ENCODE measurements around the gene WHRN.

Gene WHRN

DNA sequence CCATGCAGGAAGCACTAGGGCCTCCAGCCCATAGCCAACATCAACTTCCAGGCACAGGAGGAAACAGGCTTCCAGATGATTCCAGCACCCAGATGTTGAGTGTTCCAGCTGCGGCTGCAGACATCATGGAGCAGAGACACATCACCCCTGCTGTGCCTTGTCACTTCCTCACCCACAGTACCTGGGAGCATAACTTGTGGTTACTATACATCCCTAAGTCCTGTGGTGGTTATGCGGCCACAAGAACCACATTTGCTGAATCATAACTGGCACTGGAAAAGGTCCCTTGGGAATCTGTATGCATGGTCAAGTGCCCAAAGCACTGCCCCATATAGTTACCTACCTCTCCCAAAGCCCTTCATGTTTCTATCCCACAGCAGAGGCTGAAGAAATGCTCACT, 56.6 kb downstream of the WHRN start:
- peak; percentile 27 for DNase-seq (ENCODE audit: low spot score)

- DNase-seq (ENCODE audit: low spot score), result no peak
Observed at GRCh38 chr9:114446672-114447450, 58.4 kb downstream of the WHRN start.

GRCh38 chr9:114446036-114446435, 59.2 kb downstream of the WHRN start:
- peak; percentile 71 for DNase-seq (ENCODE audit: low spot score)

DNA sequence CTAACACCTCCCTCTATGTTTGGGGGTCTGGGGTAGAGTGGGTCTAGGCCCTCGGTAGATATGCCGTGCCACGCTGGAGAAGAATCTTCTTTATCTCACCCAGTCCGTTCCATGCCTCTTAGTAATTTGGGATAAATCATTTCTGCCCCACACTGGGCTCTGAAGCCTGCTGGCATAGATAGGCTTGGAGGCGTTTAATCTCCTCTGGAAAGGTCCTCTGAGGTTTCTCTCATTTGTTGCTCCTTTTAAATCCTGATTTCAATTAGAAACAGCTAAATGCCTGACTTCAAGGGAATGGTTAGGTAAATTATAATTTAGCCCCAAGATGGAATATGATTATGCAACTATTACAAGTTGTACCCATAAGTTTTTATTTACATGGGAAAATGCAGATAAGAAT, 59.7 kb downstream of the WHRN start:
- no peak for DNase-seq (ENCODE audit: low spot score)

DNA sequence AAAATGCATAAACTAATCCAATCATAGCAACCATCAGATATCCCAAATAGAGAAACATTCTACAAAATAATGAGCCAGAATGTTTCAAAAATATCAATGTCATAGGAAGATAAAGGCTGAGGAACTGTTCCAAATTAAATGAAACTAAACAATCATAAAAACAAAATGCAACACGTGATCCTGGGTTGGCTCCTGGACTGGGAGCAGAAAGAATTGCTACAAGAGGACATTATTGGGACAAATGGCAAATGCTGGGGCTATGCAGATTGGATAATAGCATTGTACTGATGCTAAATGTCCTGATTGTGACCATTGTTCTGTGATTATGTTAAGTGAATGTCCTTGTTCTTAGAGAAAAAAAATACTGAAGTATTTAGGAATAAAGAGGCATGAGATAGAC, 63.3 kb downstream of the WHRN start:
- DNase-seq (ENCODE audit: low spot score), result no peak

DNA sequence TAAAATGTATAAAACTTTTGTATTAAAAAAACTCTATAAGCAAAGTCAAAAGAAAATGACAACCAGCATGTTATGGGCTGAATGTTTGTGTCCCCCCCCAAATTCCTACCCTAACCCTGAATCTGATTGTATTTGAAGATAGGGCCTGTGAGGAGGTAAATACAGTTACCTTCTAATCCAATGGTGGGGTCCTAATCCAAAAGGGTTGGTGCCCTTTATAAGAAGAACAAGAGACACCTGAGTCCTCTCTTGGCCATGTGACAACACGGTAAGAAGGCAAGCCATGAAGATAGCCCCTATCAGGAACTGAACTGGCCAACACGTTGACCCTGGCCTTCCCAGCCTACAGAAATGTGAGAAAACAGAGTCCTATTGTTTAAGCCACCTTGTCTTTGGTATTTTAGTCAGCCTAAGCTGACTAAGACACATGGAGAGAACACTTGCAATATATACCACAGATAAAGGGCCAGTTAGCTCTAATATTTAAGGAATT, 67.8 kb downstream of the WHRN start:
- no peak for DNase-seq (ENCODE audit: low spot score)

- DNase-seq (ENCODE audit: low spot score), result peak; percentile 66
Observed at GRCh38 chr9:114434878-114435311, 70.4 kb downstream of the WHRN start.

DNA sequence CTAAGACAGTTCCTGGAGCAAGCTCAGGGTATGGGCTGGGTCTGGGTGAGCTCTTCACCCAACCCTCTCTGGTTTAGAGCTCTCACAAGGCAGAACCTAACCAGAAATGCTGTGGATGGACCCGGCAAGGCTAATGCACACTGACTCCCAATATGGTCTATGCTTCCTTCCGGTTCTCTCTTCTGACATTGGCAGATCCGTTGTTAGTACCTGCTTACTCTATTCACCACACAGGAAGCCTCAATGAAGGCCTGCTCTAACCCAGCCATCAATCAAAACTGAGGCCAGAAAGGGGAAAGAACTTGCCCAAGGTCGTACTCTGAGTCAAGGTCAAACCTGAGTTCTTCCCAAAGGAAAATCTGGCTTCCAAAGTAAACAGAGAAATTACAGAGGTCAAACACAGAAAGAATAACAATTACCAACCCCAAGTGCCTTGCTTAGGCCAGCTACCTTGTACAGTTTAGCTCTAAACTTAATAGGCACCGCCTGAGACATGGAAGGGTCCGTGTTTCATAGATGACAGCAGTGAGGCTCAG, 71.5 kb downstream of the WHRN start:
- DNase-seq (ENCODE audit: low spot score), result no peak

DNA sequence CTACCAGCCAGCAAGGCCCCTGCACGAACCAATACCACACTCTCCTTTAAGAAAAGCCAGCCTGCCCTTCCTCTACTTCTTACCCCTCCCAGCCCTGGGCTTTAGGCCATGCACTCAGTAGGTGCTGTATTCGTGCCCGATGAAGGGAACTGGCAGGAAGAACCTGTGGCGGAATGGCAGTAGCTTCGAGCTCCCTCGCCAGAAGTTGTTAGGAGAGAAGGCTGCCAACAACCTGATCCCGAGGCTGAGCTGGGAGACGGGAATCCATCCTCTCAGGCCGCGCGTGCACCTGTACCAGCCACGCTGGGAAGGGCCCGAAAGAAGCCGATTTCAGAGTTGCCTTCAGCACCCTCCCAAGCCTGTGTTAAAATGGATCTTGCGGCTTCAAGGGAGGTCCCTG, 72.2 kb downstream of the WHRN start:
- DNase-seq (ENCODE audit: low spot score), result no peak

DNA sequence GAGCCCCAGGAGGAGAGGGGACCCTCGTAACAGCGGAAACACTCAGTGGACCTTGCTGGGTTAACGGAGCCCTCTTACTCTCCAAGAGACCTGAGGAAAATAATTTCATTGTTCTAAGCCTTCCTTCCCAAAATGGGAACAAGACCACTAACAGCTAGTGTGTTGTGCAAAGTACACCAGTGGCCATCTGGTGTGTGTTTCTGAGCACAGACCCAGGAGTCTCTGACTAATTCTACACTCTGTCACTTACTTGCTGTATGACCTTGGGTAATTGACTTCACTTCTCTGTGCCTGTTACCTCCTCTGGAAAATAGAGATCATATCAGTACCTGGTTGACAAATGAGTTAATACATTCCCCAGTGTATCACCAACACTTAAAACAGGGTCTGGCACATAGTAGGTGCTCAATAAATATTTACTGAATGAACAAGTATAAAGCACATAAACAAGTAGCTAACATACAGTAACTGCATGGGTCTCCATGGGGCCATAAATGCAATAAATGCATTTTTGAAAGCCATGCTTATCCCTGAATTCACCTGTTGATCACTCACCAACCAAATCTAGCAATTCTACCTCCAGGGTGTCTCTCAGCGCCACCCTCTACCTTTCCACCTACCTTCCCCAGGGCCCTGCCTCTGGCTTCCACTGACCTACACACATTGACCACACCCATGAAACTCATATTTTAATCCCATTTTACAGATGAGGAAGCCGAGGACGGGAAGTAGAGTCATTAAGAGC, 72.8 kb downstream of the WHRN start:
- no peak for DNase-seq (ENCODE audit: low spot score)

- no peak for DNase-seq (ENCODE audit: low spot score)
Observed at GRCh38 chr9:114431770-114432169, 73.5 kb downstream of the WHRN start.

DNA sequence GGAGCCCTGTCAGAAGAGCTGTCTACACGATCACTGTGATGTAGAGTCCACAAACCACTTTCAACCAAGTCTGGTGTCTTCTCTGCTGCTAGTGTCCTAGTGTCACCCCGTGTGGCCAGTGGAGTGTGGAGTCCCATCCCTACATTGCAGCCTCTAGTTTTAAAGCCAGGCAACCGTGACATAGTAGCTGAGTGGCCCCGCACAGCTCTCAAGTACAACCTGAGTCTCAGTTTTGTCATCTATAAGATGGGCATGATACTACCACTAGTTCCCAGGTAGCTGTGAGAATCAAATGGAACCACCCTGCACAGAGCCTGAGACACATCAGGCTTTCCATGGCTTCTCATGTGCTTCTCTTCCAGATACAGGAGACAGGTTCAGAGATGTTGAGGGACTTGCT, 74.3 kb downstream of the WHRN start:
- no peak for DNase-seq (ENCODE audit: low spot score)

DNA sequence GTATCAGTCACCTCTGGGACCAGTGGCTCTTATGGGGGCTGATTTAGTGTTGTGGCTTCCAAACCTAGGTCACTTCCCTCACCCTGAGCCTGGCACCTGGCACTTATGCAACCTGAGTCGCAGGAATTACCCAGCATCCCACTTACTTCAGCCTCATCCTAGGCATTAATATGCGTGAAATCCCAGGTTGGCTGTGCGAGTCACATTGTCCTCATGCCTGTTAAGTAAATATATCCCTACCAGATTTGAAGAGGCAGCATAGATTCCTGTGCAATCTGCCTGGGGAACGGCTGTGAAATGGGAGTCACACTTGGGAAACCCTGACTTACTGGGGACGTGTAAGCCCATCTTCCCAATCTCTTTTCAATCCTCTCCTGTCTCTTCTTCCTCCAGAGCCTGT, 74.8 kb downstream of the WHRN start:
- no peak for DNase-seq (ENCODE audit: low spot score)

GRCh38 chr9:114429488-114429887, 75.8 kb downstream of the WHRN start:
- DNase-seq (ENCODE audit: low spot score), result no peak

- DNase-seq (ENCODE audit: low spot score), result no peak
Observed at GRCh38 chr9:114428466-114428865, 76.8 kb downstream of the WHRN start.

DNA sequence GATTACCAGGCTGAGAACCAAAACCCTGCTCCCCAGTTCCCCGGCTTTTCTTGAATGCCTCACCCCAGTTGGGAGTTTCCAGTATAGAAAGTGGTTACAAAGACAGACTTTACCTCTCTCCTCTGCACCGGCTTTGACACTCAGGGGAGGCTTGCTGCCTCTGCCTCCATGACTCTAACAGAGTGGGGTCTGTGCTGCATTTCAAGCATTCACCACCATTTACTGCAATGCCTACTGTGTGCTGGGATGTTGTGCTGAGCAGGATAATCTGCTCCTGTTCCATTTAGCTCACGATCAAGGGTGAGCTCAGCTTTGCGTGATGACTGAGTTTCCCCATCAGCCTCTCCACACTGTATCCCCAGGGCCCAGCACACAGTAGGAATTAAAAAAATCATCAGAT, 77.6 kb downstream of the WHRN start:
- no peak for DNase-seq (ENCODE audit: low spot score)

GRCh38 chr9:114426046-114426948, 79.0 kb downstream of the WHRN start:
- no peak for DNase-seq (ENCODE audit: low spot score)

GRCh38 chr9:114425126-114425525, 80.1 kb downstream of the WHRN start:
- no peak for DNase-seq (ENCODE audit: low spot score)

DNA sequence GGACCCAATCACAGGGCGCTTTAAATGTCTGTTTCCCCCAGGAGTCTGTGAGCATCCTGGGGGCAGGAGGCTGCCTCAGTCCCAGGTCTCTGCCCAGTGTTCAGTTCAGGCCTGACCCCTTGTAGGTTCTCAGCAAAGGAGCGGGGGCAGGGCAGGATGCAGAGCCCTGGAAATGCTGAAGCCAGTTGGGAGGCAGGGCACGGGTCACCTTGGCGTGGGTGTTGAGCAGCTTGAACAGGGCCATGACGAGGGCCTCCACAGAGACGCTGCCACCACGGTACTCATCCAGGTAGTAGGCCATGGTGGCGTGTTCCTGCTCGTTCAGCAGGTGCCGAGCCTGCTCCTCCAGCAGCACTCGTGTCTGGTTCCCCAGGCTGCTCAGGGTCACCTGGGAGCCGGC, 81.1 kb downstream of the WHRN start:
- no peak for DNase-seq (ENCODE audit: low spot score)

DNA sequence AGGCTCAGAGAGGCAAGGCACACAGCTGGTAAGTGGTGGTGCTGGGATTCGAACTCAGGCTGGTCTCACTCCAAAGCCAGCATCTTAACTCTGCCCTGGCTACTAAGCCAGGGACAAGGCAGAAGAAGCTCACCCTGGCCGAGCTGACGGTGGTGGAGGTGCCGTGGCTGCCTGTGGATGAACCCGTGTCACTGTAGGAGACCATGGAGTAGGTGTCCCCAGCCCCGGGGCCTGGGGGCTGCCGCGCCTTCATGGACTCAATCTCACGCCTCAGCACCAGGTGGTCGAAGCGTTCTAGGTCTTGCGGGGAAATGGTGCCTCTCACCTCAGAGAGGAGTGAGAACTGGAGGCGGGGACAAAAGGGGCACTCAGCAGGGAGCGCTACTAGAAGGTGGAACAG, 82.1 kb downstream of the WHRN start:
- no peak for DNase-seq (ENCODE audit: low spot score)

GRCh38 chr9:114421147-114421546, 84.1 kb downstream of the WHRN start:
- no peak for DNase-seq (ENCODE audit: low spot score)

GRCh38 chr9:114419796-114420195, 85.5 kb downstream of the WHRN start:
- no peak for DNase-seq (ENCODE audit: low spot score)

Data from GM03348 (cell line).